ENCODE data around the gene DRAM1.
"Not testable (repeated sequence)": the region's sequence is repeated elsewhere in the genome, so short reads cannot be mapped to it uniquely, and the experiment has no call there.

Gene DRAM1

GRCh38 chr12:101906226-101906625, 28.8 kb downstream of the DRAM1 start:
- TF ChIP-seq CTCF (IDR thresholded peaks at IDR 0.05; ENCODE audit: poor library complexity, severe bottlenecking) = no peak
- no peaks in the 10 kb centered on the region for H3K27me3 ChIP-seq (ENCODE audit: insufficient read depth, poor library complexity, severe bottlenecking)
- no peak overlapping the region for H3K27ac ChIP-seq (ENCODE audit: poor library complexity, severe bottlenecking)

GRCh38 chr12:101908395-101908794, 31.0 kb downstream of the DRAM1 start:
- Histone ChIP-seq H3K4me3 (ENCODE audit: severe bottlenecking) (no peak overlapping the region), H3K27ac (ENCODE audit: poor library complexity, severe bottlenecking) (no peak overlapping the region), H3K9me3 (ENCODE audit: severe bottlenecking) (no peaks in the 10 kb centered on the region), H3K4me1 (ENCODE audit: insufficient read depth, poor library complexity, severe bottlenecking) (no peaks in the 10 kb centered on the region), H3K27me3 (ENCODE audit: insufficient read depth, poor library complexity, severe bottlenecking) (no peaks in the 10 kb centered on the region), H3K36me3 (ENCODE audit: low read depth) (no peaks in the 10 kb centered on the region; the same call in 1 of the 2 replicates)
- ATAC-seq (ENCODE audit: low read depth) (no peak), DNase-seq (ENCODE audit: low spot score) (no peak)
- no peak for TF ChIP-seq CTCF (IDR thresholded peaks at IDR 0.05; ENCODE audit: poor library complexity, severe bottlenecking)

More at GRCh38 chr12:101906226-101906625, 28.8 kb downstream of the DRAM1 start:
- Histone ChIP-seq H3K36me3 (ENCODE audit: low read depth) (no peaks in the 10 kb centered on the region; the same call in 1 of the 2 replicates), H3K9me3 (ENCODE audit: severe bottlenecking) (no peaks in the 10 kb centered on the region), H3K4me3 (ENCODE audit: severe bottlenecking) (no peak overlapping the region), H3K4me1 (ENCODE audit: insufficient read depth, poor library complexity, severe bottlenecking) (no peaks in the 10 kb centered on the region)
- DNase-seq (ENCODE audit: low spot score) = no peak
- ATAC-seq (ENCODE audit: low read depth) = no peak

GRCh38 chr12:101909646-101910045, 32.3 kb downstream of the DRAM1 start:
- no peak for TF ChIP-seq CTCF (IDR thresholded peaks at IDR 0.05; ENCODE audit: poor library complexity, severe bottlenecking)
- no peak overlapping the region for H3K27ac ChIP-seq (ENCODE audit: poor library complexity, severe bottlenecking)
- no peaks in the 10 kb centered on the region for H3K9me3 ChIP-seq (ENCODE audit: severe bottlenecking)
- no peaks in the 10 kb centered on the region; the same call in 1 of the 2 replicates for H3K36me3 ChIP-seq (ENCODE audit: low read depth)
- H3K4me1 ChIP-seq (ENCODE audit: insufficient read depth, poor library complexity, severe bottlenecking) = no peaks in the 10 kb centered on the region
- DNase-seq (ENCODE audit: low spot score) = no peak
- no peaks in the 10 kb centered on the region for H3K27me3 ChIP-seq (ENCODE audit: insufficient read depth, poor library complexity, severe bottlenecking)
- H3K4me3 ChIP-seq (ENCODE audit: severe bottlenecking) = no peak overlapping the region
- no peak for ATAC-seq (ENCODE audit: low read depth)

GRCh38 chr12:101915841-101916240, 38.5 kb downstream of the DRAM1 start:
- no peaks in the 10 kb centered on the region for H3K27me3 ChIP-seq (ENCODE audit: insufficient read depth, poor library complexity, severe bottlenecking)
- no peak for DNase-seq (ENCODE audit: low spot score)
- TF ChIP-seq CTCF (IDR thresholded peaks at IDR 0.05; ENCODE audit: poor library complexity, severe bottlenecking) = no peak
- H3K36me3 ChIP-seq (ENCODE audit: low read depth) = no peaks in the 10 kb centered on the region
- no peak overlapping the region for H3K27ac ChIP-seq (ENCODE audit: poor library complexity, severe bottlenecking)
- H3K9me3 ChIP-seq (ENCODE audit: severe bottlenecking) = no peaks in the 10 kb centered on the region
- H3K4me1 ChIP-seq (ENCODE audit: insufficient read depth, poor library complexity, severe bottlenecking) = no peaks in the 10 kb centered on the region
- no peak overlapping the region for H3K4me3 ChIP-seq (ENCODE audit: severe bottlenecking)
- ATAC-seq (ENCODE audit: low read depth) = no peak

GRCh38 chr12:101918805-101919204, 41.4 kb downstream of the DRAM1 start:
- not testable (repeated sequence) for H3K4me3 ChIP-seq (ENCODE audit: severe bottlenecking); ATAC-seq (ENCODE audit: low read depth); H3K9me3 ChIP-seq (ENCODE audit: severe bottlenecking); H3K36me3 ChIP-seq (ENCODE audit: low read depth); H3K27me3 ChIP-seq (ENCODE audit: insufficient read depth, poor library complexity, severe bottlenecking); H3K4me1 ChIP-seq (ENCODE audit: insufficient read depth, poor library complexity, severe bottlenecking); DNase-seq (ENCODE audit: low spot score); H3K27ac ChIP-seq (ENCODE audit: poor library complexity, severe bottlenecking)

Measured in RWPE2 (cell line).